Measurements from ENCODE around the gene PAXX. TPM values are rescaled to one million over a fixed set of nuclear protein-coding genes. Genes with fewer than 3 reads are reported as not detected.

The PAXX gene
- total RNA-seq, 1 donor = 16.6 TPM

- H3K27ac ChIP-seq (ENCODE audit: low read depth, low read length) = no peak overlapping the region
- H3K27me3 ChIP-seq (ENCODE audit: insufficient read depth, low read length) = peaks cover 24% of the 10 kb centered on the region
- H4K20me1 ChIP-seq (ENCODE audit: insufficient read depth, low read length) = no peaks in the 10 kb centered on the region
- DNase-seq (ENCODE audit: insufficient read length, low spot score, missing footprints) = no peak
- no peak overlapping the region for H3K4me3 ChIP-seq (ENCODE audit: insufficient read depth, low read length)
- H3K9me3 ChIP-seq (ENCODE audit: low read depth, low read length) = no peaks in the 10 kb centered on the region
- TF ChIP-seq, protein P1, sequence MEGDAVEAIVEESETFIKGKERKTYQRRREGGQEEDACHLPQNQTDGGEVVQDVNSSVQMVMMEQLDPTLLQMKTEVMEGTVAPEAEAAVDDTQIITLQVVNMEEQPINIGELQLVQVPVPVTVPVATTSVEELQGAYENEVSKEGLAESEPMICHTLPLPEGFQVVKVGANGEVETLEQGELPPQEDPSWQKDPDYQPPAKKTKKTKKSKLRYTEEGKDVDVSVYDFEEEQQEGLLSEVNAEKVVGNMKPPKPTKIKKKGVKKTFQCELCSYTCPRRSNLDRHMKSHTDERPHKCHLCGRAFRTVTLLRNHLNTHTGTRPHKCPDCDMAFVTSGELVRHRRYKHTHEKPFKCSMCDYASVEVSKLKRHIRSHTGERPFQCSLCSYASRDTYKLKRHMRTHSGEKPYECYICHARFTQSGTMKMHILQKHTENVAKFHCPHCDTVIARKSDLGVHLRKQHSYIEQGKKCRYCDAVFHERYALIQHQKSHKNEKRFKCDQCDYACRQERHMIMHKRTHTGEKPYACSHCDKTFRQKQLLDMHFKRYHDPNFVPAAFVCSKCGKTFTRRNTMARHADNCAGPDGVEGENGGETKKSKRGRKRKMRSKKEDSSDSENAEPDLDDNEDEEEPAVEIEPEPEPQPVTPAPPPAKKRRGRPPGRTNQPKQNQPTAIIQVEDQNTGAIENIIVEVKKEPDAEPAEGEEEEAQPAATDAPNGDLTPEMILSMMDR (IDR thresholded peaks at IDR 0.05; ENCODE audit: extremely low read depth, low read depth, low read length) = no peak
- no peaks in the 10 kb centered on the region for H3K4me1 ChIP-seq (ENCODE audit: insufficient read depth, low read length)
- H2AFZ ChIP-seq (ENCODE audit: low read length) = no peak overlapping the region
- no peaks in the 10 kb centered on the region for H3K36me3 ChIP-seq (ENCODE audit: insufficient read depth, low read length)
- no peak overlapping the region for H3K4me2 ChIP-seq (ENCODE audit: insufficient read depth, low read length)
- H3K79me2 ChIP-seq (ENCODE audit: insufficient read depth, low read length) = no peaks in the 10 kb centered on the region
These were observed 9.1 kb upstream of the PAXX start for GRCh38 chr9:136983167-136983566.

DNA sequence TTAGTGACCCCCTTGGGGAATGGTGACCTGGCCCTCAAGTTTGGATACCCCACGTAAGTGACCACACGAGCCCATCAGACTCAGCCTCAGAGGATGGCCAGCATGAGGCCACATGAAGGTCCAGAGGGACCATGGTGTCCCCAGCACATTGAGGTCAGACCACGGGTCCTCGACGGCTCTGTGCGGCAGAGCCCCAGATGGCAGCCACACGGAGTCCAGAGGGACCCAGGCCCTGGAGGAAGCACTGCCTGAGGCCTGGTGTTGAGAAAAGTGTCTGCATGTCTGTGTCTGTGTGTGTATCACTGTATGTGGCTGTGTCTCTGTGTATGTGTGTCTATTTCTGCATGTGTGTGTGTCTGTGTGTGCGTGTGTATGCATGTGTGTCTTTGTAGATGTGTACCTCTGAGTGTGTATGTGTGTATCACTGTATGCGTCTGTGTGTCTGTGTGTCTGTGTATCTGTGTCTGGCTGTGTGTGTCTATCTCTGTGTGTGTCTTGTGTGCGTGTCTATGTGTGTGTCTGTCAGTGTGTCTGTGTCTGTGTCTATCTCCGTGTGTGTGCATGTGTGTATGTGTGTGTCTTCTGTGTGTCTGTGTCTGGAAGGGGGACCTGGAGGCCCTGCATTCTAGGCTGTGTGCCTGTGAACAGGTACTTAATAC, 8.4 kb upstream of the PAXX start:
- no peaks in the 10 kb centered on the region for H3K79me2 ChIP-seq (ENCODE audit: insufficient read depth, low read length)
- H3K4me1 ChIP-seq (ENCODE audit: insufficient read depth, low read length) = no peaks in the 10 kb centered on the region
- H4K20me1 ChIP-seq (ENCODE audit: insufficient read depth, low read length) = no peaks in the 10 kb centered on the region
- H3K27ac ChIP-seq (ENCODE audit: low read depth, low read length) = no peak overlapping the region
- no peak overlapping the region for H3K4me3 ChIP-seq (ENCODE audit: insufficient read depth, low read length)
- H3K4me2 ChIP-seq (ENCODE audit: insufficient read depth, low read length) = no peak overlapping the region
- H3K36me3 ChIP-seq (ENCODE audit: insufficient read depth, low read length) = no peaks in the 10 kb centered on the region
- H3K9me3 ChIP-seq (ENCODE audit: low read depth, low read length) = no peaks in the 10 kb centered on the region
- no peak for DNase-seq (ENCODE audit: insufficient read length, low spot score, missing footprints)
- H3K27me3 ChIP-seq (ENCODE audit: insufficient read depth, low read length) = peaks cover 24% of the 10 kb centered on the region
- TF ChIP-seq, protein P1 (IDR thresholded peaks at IDR 0.05; ENCODE audit: extremely low read depth, low read depth, low read length) = no peak
- H2AFZ ChIP-seq (ENCODE audit: low read length) = no peak overlapping the region

GRCh38 chr9:136984464-136985026, 7.7 kb upstream of the PAXX start:
- H3K4me1 ChIP-seq (ENCODE audit: insufficient read depth, low read length) = no peaks in the 10 kb centered on the region
- H4K20me1 ChIP-seq (ENCODE audit: insufficient read depth, low read length) = no peaks in the 10 kb centered on the region
- no peak for DNase-seq (ENCODE audit: insufficient read length, low spot score, missing footprints)
- H3K36me3 ChIP-seq (ENCODE audit: insufficient read depth, low read length) = no peaks in the 10 kb centered on the region
- TF ChIP-seq, protein P1 (IDR thresholded peaks at IDR 0.05; ENCODE audit: extremely low read depth, low read depth, low read length) = no peak
- H3K27ac ChIP-seq (ENCODE audit: low read depth, low read length) = no peak overlapping the region
- no peak overlapping the region for H3K4me2 ChIP-seq (ENCODE audit: insufficient read depth, low read length)
- peaks cover 24% of the 10 kb centered on the region for H3K27me3 ChIP-seq (ENCODE audit: insufficient read depth, low read length)
- no peak overlapping the region for H2AFZ ChIP-seq (ENCODE audit: low read length)
- no peaks in the 10 kb centered on the region for H3K9me3 ChIP-seq (ENCODE audit: low read depth, low read length)
- no peak overlapping the region for H3K4me3 ChIP-seq (ENCODE audit: insufficient read depth, low read length)
- no peaks in the 10 kb centered on the region for H3K79me2 ChIP-seq (ENCODE audit: insufficient read depth, low read length)

DNA sequence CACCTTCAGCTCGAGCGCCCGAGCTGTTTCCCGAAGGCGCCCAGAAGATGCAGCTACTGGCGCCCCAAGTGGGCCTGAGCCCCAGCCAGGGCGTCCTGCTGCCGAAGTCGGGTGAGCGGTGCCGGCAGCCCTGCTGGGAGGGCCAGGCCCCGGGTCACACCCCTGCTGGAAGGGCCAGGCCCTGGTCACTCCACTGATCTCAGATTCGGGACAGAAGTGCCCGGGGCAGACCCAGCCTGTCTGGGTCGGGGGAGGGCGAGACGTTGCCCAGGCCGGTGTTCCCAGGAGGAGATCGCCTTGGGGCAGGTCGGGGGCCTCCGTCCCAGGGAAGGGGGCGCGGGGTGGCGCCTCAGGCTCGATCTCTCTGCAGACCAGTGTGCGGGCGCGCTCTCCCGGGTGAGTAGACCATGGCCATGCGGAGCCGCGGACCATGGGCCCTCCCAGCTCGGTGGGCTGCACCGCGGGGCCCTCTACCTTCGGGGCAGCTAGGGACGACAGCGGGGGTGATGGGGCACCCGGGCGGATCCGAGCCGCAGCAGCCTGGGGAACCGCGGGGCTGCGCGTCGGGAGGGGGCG, 7.1 kb upstream of the PAXX start:
- Histone ChIP-seq H3K4me1 (ENCODE audit: insufficient read depth, low read length) (no peaks in the 10 kb centered on the region), H3K4me3 (ENCODE audit: insufficient read depth, low read length) (no peak overlapping the region), H2AFZ (ENCODE audit: low read length) (no peak overlapping the region), H3K79me2 (ENCODE audit: insufficient read depth, low read length) (no peaks in the 10 kb centered on the region), H3K36me3 (ENCODE audit: insufficient read depth, low read length) (no peaks in the 10 kb centered on the region), H3K27ac (ENCODE audit: low read depth, low read length) (no peak overlapping the region), H3K27me3 (ENCODE audit: insufficient read depth, low read length) (peaks cover 24% of the 10 kb centered on the region), H3K4me2 (ENCODE audit: insufficient read depth, low read length) (no peak overlapping the region), H3K9me3 (ENCODE audit: low read depth, low read length) (no peaks in the 10 kb centered on the region), H4K20me1 (ENCODE audit: insufficient read depth, low read length) (no peaks in the 10 kb centered on the region)
- no peak for DNase-seq (ENCODE audit: insufficient read length, low spot score, missing footprints)
- TF ChIP-seq, protein P1 (IDR thresholded peaks at IDR 0.05; ENCODE audit: extremely low read depth, low read depth, low read length) = no peak

Measured in osteoblast (primary cell).